Measurements from ENCODE around the gene MKLN1.
"Not testable (repeated sequence)": the region's sequence is repeated elsewhere in the genome, so short reads cannot be mapped to it uniquely, and the experiment has no call there.

Gene MKLN1

GRCh38 chr7:131404226-131404911 lies 76.7 kb downstream of the MKLN1 start:
- no peak for DNase-seq

GRCh38 chr7:131409129-131409766 lies 81.6 kb downstream of the MKLN1 start:
- no peak for DNase-seq

GRCh38 chr7:131412031-131412430 lies 84.4 kb downstream of the MKLN1 start:
- no peak for DNase-seq

- no peak for DNase-seq
Measured at GRCh38 chr7:131413711-131414110, 86.0 kb downstream of the MKLN1 start.

- peak; percentile 44 for DNase-seq
Measured at GRCh38 chr7:131424219-131424822, 96.6 kb downstream of the MKLN1 start.

- DNase-seq = no peak
Measured at GRCh38 chr7:131425992-131426391, 98.3 kb downstream of the MKLN1 start.

- peak; percentile 81 for DNase-seq
Measured at GRCh38 chr7:131430826-131431225, 103.2 kb downstream of the MKLN1 start.

- peak; percentile 95 for DNase-seq
Measured at GRCh38 chr7:131431289-131431688, 103.6 kb downstream of the MKLN1 start.

GRCh38 chr7:131431756-131432155 lies 104.1 kb downstream of the MKLN1 start:
- no peak for DNase-seq

- DNase-seq = no peak
Measured at GRCh38 chr7:131436384-131436783, 108.7 kb downstream of the MKLN1 start.

GRCh38 chr7:131438969-131439368 lies 111.3 kb downstream of the MKLN1 start:
- no peak for DNase-seq

- DNase-seq = no peak
Measured at GRCh38 chr7:131443496-131443895, 115.8 kb downstream of the MKLN1 start.

GRCh38 chr7:131444683-131445082 lies 117.0 kb downstream of the MKLN1 start:
- DNase-seq = no peak

GRCh38 chr7:131449373-131449902 lies 121.8 kb downstream of the MKLN1 start:
- DNase-seq = no peak

- no peak for DNase-seq
Measured at GRCh38 chr7:131454498-131454897, 126.8 kb downstream of the MKLN1 start.

- no peak for DNase-seq
Measured at GRCh38 chr7:131455001-131455400, 127.3 kb downstream of the MKLN1 start.

- no peak for DNase-seq
Measured at GRCh38 chr7:131455546-131455945, 127.9 kb downstream of the MKLN1 start.

- no peak for DNase-seq
Measured at GRCh38 chr7:131456338-131456737, 128.7 kb downstream of the MKLN1 start.

GRCh38 chr7:131459256-131459655 lies 131.6 kb downstream of the MKLN1 start:
- DNase-seq = no peak

- no peak for DNase-seq
Measured at GRCh38 chr7:131462059-131462458, 134.4 kb downstream of the MKLN1 start.

- not testable (repeated sequence) for DNase-seq
Measured at GRCh38 chr7:131462715-131463114, 135.0 kb downstream of the MKLN1 start.

GRCh38 chr7:131466735-131467365 lies 139.2 kb downstream of the MKLN1 start:
- no peak for DNase-seq

GRCh38 chr7:131467788-131468187 lies 140.1 kb downstream of the MKLN1 start:
- DNase-seq = no peak

Data from SHP77 treated with DMSO at 0.1 percent for 48 hours (cell line).